Stimulated activated naive CD4-positive, alpha-beta T cell (primary cell): ENCODE data around the gene TLR5.
A peak's percentile ranks its signal among the peaks of the same experiment; 100 is the strongest.

ENCODE experiments used
- DNase-seq, 6 experiments: peaks; one replicate each; lab custom pipeline; 2025; lab: John Stamatoyannopoulos, UW

TLR5 gene

GRCh38 chr1:223147409-223147808, 4.4 kb upstream of the TLR5 start:
- DNase-seq = no peak

DNA sequence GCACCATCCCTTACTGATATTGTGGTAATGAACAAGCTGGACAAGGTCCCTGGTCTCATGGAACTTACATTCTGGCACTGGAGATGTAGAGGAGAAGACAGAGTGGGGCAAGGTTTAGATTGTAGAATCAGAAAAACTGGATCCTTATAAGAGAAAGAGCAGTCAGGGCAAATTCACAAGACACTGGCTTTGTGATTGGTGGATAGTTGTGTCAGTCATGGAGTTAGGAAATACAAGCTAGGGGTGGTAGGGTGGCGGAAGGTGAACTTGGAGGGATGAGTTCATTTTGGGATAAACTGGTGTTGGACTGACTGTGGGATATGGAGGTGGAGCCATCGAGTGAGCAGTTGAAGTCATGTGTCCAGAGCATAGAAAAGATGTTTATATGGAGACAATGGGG, 3.7 kb upstream of the TLR5 start:
- DNase-seq = no peak

DNA sequence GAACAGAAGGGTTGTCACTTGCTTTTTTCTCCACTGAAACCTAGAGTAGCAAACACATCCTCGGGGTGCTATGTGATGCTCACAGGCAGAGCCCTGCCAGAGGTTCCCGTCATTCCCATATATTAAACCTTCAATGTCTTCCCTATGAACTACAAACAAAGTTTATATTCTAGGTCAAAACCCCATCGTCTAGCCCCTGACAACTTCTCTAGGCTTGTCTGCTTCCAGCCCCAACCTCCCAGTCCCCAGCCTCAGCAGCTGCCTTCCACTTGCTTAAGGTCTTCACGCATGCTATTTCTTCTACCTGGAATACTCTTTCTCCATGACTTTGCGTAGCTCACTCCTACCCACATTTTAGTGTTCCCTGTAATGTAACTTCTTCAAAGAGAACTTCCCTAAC, 1.9 kb upstream of the TLR5 start:
- DNase-seq = no peak

- no peak for DNase-seq
Observed at GRCh38 chr1:223144431-223144830, 1.4 kb upstream of the TLR5 start.

DNA sequence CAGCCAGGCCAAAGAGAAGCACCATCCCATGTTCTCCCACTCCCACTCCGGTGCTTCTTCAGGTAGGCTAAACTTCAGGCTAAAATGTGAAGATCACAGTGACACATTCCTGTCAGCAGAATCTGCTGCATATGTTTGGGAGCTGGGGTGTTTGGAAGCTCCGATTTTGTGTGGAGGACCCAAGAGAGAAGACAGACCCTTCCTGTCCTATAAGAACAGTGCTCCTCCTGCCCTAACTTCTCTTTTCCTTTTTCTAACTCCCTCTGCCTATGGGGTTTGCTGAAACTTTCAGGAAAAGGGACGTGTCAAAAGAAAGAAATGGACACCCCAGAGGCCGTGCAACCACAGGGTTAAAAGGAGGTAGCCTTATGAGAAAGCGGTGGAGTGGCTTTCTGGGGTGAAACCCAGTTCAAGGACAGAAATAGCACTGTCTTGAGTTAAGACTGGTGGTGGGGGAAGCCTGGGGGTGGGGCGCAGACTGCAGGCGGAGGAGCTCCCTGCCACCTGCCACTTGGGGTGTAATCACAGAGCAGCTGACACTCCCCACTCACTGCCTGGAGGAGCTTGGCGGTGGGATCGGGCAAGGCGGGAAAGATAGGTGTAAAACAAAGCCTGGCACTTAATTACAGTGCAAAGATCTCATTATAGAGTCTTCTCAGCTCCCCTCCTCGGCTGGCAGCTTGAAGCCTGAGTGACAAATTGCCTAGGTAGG, 645 bp upstream of the TLR5 start:
- peak; percentile 5 to 57 (median 40) for DNase-seq

GRCh38 chr1:223142269-223142668, 779 bp downstream of the TLR5 start:
- DNase-seq = no peak

DNA sequence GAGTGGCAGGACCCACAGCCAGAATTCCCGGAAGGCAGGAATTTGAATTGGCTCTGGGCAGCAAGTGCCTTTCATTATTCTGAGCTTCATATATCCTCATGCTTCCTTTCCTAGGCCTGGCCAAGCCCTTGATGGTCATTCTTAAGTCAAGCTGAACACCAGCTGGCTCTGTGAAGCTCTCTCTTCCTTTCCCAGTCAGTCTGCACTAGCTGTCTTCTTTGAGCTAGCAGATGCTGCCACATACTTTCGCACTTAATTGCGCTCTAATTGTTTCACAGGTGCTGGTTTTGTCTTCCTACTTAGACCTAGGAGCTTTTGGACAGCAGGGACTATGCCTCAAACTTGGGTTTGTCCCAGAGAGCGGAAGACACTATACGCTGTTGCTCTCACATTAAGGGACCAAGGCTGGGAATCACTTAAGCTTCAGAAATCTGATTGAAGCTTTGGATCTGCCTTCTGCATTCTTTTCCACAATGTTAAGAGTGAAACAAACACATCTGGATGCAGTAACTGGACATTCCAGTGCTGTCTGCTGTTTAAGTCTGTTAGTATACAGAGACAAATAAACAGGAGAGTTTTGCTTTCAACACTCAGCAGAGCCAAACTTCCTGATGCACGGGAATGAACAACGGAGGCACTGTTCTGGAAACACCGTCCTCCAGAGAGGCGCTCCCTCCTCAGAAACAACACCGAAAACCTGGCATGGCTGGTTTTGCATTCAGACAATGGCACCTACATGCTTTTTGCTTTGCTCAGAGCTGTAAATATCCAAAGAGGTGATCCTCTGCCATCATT, 2.2 kb downstream of the TLR5 start:
- no peak for DNase-seq

GRCh38 chr1:223137455-223138085, 5.5 kb downstream of the TLR5 start:
- no peak for DNase-seq

GRCh38 chr1:223136086-223136485, 7.0 kb downstream of the TLR5 start:
- DNase-seq = peak in 2 of 6 experiments; percentile 2 to 4

DNA sequence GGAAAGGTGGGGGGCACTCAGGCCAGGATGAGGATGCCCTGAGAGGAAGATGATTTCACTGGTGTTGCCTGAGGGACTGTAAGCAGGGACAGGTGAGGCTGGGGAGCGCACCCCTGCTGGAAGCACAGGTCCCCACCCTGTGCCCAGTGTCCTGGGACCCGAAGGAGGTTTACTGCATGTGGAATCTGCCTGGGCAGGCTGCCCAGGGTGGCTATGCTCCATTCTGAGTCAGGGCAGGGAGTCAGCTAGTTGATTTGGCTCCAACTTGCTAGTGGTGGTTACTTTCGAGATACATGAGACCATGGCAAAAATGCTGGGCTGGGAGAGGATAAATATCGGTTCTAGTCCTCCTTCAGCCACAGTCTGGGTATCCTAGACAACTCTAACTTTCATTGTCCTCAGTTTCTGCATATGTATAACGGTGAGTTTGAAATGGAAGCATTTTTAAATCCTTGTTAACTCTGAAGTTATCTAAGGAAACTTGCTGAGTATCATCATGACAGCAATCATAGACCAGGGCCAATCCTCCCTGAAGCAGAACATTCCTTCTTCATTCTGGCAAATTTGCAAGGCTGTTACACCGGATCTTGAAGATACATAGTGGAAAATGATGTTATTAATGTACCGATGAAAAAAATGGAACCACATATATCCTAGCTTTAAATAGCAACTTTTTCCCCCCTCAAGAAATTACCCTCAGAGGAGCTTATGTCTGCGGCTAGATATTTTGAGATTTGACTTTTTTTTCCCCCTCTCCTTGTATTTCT, 7.7 kb downstream of the TLR5 start:
- DNase-seq = no peak

DNA sequence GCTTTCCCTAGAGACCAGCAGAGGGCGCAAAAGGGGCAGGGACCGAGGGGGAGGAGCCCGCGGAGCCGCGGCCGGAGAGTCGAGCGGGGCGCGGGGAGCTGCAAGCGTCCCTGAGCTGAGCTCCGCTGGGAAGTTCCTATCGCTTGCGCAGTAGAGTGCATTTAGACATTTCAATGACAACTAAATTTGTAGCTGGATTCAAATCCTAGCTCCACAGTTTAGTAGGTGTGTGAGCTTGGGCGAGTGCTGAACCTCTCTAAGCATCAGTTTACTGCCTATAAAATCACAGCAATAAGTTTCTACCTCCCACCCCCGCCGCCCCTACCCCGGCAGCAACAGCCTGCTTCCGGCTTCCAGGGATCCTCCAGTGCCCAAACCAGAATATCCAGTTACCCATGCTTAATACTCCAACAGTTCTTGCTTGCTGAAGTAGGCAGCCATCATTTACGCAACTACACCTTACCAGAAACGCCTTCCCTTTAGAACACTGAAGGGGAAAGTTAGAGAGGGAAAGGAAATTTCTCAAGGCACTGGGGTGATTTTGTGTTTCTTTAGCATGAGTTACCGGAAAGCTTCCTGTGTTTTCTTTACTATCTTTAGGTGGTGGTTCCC, 9.1 kb downstream of the TLR5 start:
- peak; percentile 45 to 83 (median 70) for DNase-seq

- DNase-seq = no peak
Observed at GRCh38 chr1:223133306-223133823, 9.7 kb downstream of the TLR5 start.

GRCh38 chr1:223129229-223129901, 13.7 kb downstream of the TLR5 start:
- peak in 5 of 6 experiments; percentile 29 to 66 (median 51) for DNase-seq

GRCh38 chr1:223126741-223127140, 16.3 kb downstream of the TLR5 start:
- no peak for DNase-seq

GRCh38 chr1:223125766-223126165, 17.3 kb downstream of the TLR5 start:
- no peak for DNase-seq

DNA sequence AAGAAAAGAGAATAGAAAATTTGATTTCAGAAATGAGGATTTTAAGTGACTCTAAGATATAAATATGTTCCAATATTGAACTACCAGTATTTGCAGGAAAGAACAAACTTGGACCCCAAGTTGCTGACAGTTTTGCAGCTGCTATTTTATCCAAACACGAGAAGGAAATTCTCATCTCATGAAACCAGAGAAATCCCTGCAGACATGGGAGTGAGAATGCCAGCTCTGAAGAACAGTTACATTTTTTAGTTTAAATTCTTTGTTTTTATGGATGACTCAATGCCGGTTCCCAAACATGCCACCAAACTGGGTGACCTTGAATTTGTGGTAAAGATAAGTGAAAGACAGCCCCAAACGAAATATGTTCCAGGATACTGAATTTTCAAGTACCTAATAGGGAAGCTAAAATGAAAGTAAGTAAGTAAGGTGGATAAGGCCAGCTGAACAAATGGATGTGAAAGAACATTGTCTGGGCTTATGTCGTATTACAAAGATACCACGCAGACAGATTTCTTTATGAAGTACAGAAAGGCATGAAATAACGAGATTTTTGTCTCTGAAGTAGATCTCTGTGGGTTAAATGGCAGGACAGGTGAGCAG, 19.9 kb downstream of the TLR5 start:
- no peak for DNase-seq

DNA sequence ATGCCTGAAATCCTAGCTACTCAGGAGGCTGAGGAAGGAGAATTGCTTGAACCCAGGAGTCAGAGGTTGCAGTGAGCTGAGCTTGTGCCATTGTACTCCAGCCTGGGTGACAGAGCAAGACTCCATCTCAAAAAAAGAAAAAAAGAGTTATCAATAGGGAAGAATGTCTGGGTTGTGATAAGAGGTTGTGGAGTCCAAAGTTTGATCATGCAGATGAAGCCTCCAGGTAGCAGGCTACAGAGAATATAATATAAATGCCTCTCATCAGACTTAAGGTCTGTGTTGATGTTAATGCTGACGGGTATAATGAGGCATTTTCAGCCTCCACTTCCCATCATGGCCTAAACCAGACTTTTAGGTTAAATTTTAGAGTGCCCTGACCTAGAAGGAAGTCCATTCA, 24.6 kb downstream of the TLR5 start:
- no peak for DNase-seq

GRCh38 chr1:223116950-223117349, 26.1 kb downstream of the TLR5 start:
- no peak for DNase-seq

GRCh38 chr1:223114871-223115270, 28.2 kb downstream of the TLR5 start:
- no peak for DNase-seq

GRCh38 chr1:223110952-223111351, 32.1 kb downstream of the TLR5 start:
- no peak for DNase-seq
